HUES6 (cell line): Measurements from ENCODE around the gene SLC25A43.

Experiments
- H3K27ac ChIP-seq: 2 replicates; pipeline ENCODE4 v1.7.0; 2013; ENCODE audit warnings: low read depth, mild to moderate bottlenecking, low read length, inconsistent platforms
- H3K27me3 ChIP-seq: 2 replicates; pipeline ENCODE4 v1.6.1; 2013; ENCODE audit warnings: low read length; ENCODE audit not compliant: control insufficient read depth, insufficient read depth
- H3K36me3 ChIP-seq: 2 replicates; pipeline ENCODE4 v1.6.1; 2013; ENCODE audit warnings: low read length; ENCODE audit not compliant: control insufficient read depth, insufficient read depth
- H3K4me1 ChIP-seq: 2 replicates; pipeline ENCODE4 v1.6.1; 2013; ENCODE audit warnings: low read length; ENCODE audit not compliant: control insufficient read depth, insufficient read depth
- H3K4me3 ChIP-seq: 2 replicates; pipeline ENCODE4 v1.5.1; 2013; ENCODE audit warnings: low read depth, low read length
- H3K9ac ChIP-seq: one replicate; pipeline ENCODE4 v1.6.1; 2013; ENCODE audit warnings: mild to moderate bottlenecking, low read length
- H3K9me3 ChIP-seq: 2 replicates; pipeline ENCODE4 v1.6.1; 2013; ENCODE audit warnings: low read depth, low read length; ENCODE audit not compliant: control insufficient read depth, insufficient read depth

Gene SLC25A43

GRCh38 chrX:119406776-119407175 lies 7.6 kb downstream of the SLC25A43 start:
- H3K27me3 ChIP-seq: no peaks in the 10 kb centered on the region
- H3K9ac ChIP-seq: no peak overlapping the region
- H3K36me3 ChIP-seq: peaks cover 9% of the 10 kb centered on the region; the same call in 1 of the 2 replicates
- peaks cover 8% of the 10 kb centered on the region; the same call in 1 of the 2 replicates for H3K4me1 ChIP-seq
- no peak overlapping the region for H3K27ac ChIP-seq
- no peak overlapping the region for H3K4me3 ChIP-seq
- peaks cover 2% of the 10 kb centered on the region; the same call in 1 of the 2 replicates for H3K9me3 ChIP-seq

GRCh38 chrX:119407681-119408080 lies 8.5 kb downstream of the SLC25A43 start:
- peaks cover 9% of the 10 kb centered on the region; the same call in 1 of the 2 replicates for H3K36me3 ChIP-seq

GRCh38 chrX:119410027-119410819 lies 11.1 kb downstream of the SLC25A43 start:
- H3K4me1 ChIP-seq: peaks cover 8% of the 10 kb centered on the region; the same call in 1 of the 2 replicates
- no peak overlapping the region for H3K9ac ChIP-seq
- no peak overlapping the region for H3K27ac ChIP-seq
- peaks cover 2% of the 10 kb centered on the region; the same call in 1 of the 2 replicates for H3K9me3 ChIP-seq
- peaks cover 9% of the 10 kb centered on the region; the same call in 1 of the 2 replicates for H3K36me3 ChIP-seq
- no peak overlapping the region for H3K4me3 ChIP-seq
- H3K27me3 ChIP-seq: no peaks in the 10 kb centered on the region

More at GRCh38 chrX:119407681-119408080, 8.5 kb downstream of the SLC25A43 start:
- Histone ChIP-seq H3K27ac (no peak overlapping the region), H3K4me3 (no peak overlapping the region), H3K9me3 (peaks cover 2% of the 10 kb centered on the region; the same call in 1 of the 2 replicates), H3K4me1 (peaks cover 8% of the 10 kb centered on the region; the same call in 1 of the 2 replicates), H3K27me3 (no peaks in the 10 kb centered on the region), H3K9ac (no peak overlapping the region)

- peaks cover 2% of the 10 kb centered on the region; the same call in 1 of the 2 replicates for H3K9me3 ChIP-seq
These were observed 11.7 kb downstream of the SLC25A43 start for GRCh38 chrX:119410854-119411253.

GRCh38 chrX:119411959-119412358 lies 12.8 kb downstream of the SLC25A43 start:
- H3K27me3 ChIP-seq: no peaks in the 10 kb centered on the region
- H3K9ac ChIP-seq: no peak overlapping the region
- H3K27ac ChIP-seq: no peak overlapping the region
- H3K4me1 ChIP-seq: peaks cover 8% of the 10 kb centered on the region; the same call in 1 of the 2 replicates
- 0 out of 2 replicates have a peak, but pooled peaks cover 4% of the 10 kb centered on the region for H3K36me3 ChIP-seq
- no peak overlapping the region for H3K4me3 ChIP-seq
- peaks cover 2% of the 10 kb centered on the region; the same call in 1 of the 2 replicates for H3K9me3 ChIP-seq

More at GRCh38 chrX:119410854-119411253, 11.7 kb downstream of the SLC25A43 start:
- H3K27ac ChIP-seq: no peak overlapping the region
- H3K36me3 ChIP-seq: peaks cover 9% of the 10 kb centered on the region; the same call in 1 of the 2 replicates
- H3K9ac ChIP-seq: no peak overlapping the region
- peaks cover 8% of the 10 kb centered on the region; the same call in 1 of the 2 replicates for H3K4me1 ChIP-seq
- H3K4me3 ChIP-seq: no peak overlapping the region; the same call in 1 of the 2 replicates
- H3K27me3 ChIP-seq: no peaks in the 10 kb centered on the region

- no peaks in the 10 kb centered on the region for H3K27me3 ChIP-seq
- no peak overlapping the region for H3K27ac ChIP-seq
- no peak overlapping the region for H3K9ac ChIP-seq
- peaks cover 3% of the 10 kb centered on the region; the same call in 1 of the 2 replicates for H3K9me3 ChIP-seq
- H3K4me3 ChIP-seq: no peak overlapping the region
- H3K4me1 ChIP-seq: no peaks in the 10 kb centered on the region; the same call in 1 of the 2 replicates
- no peaks in the 10 kb centered on the region; the same call in 1 of the 2 replicates for H3K36me3 ChIP-seq
These were observed 18.2 kb downstream of the SLC25A43 start for GRCh38 chrX:119417376-119417775.

GRCh38 chrX:119417842-119418241 lies 18.7 kb downstream of the SLC25A43 start:
- no peak overlapping the region for H3K9ac ChIP-seq

GRCh38 chrX:119419146-119419545 lies 20.0 kb downstream of the SLC25A43 start:
- Histone ChIP-seq H3K9me3 (peaks cover 3% of the 10 kb centered on the region; the same call in 1 of the 2 replicates), H3K27me3 (no peaks in the 10 kb centered on the region), H3K9ac (no peak overlapping the region), H3K36me3 (no peaks in the 10 kb centered on the region; the same call in 1 of the 2 replicates), H3K4me3 (no peak overlapping the region), H3K27ac (no peak overlapping the region), H3K4me1 (no peaks in the 10 kb centered on the region; the same call in 1 of the 2 replicates)

More at GRCh38 chrX:119417842-119418241, 18.7 kb downstream of the SLC25A43 start:
- Histone ChIP-seq H3K4me3 (no peak overlapping the region), H3K36me3 (no peaks in the 10 kb centered on the region; the same call in 1 of the 2 replicates), H3K27me3 (no peaks in the 10 kb centered on the region), H3K4me1 (no peaks in the 10 kb centered on the region; the same call in 1 of the 2 replicates), H3K9me3 (peaks cover 3% of the 10 kb centered on the region; the same call in 1 of the 2 replicates), H3K27ac (no peak overlapping the region)

- Histone ChIP-seq H3K4me3 (no peak overlapping the region), H3K27ac (no peak overlapping the region), H3K9me3 (peaks cover 3% of the 10 kb centered on the region; the same call in 1 of the 2 replicates), H3K27me3 (no peaks in the 10 kb centered on the region), H3K9ac (no peak overlapping the region), H3K4me1 (peaks cover 6% of the 10 kb centered on the region; the same call in 1 of the 2 replicates), H3K36me3 (no peaks in the 10 kb centered on the region; the same call in 1 of the 2 replicates)
These were observed 20.8 kb downstream of the SLC25A43 start for GRCh38 chrX:119419898-119420297.

- Histone ChIP-seq H3K36me3 (no peaks in the 10 kb centered on the region; the same call in 1 of the 2 replicates), H3K27ac (no peak overlapping the region), H3K27me3 (no peaks in the 10 kb centered on the region), H3K4me1 (peaks cover 15% of the 10 kb centered on the region; the same call in 1 of the 2 replicates), H3K4me3 (no peak overlapping the region), H3K9me3 (peaks cover 3% of the 10 kb centered on the region; the same call in 1 of the 2 replicates), H3K9ac (no peak overlapping the region)
These were observed 22.0 kb downstream of the SLC25A43 start for GRCh38 chrX:119421016-119421705.
